Fibroblast of lung (primary cell): Measurements from ENCODE around the gene RAP1GAP. TPM values are rescaled to one million over a fixed set of nuclear protein-coding genes. Genes with fewer than 3 reads are reported as not detected.

ENCODE experiments used
- DNase-seq, 2 donors: peaks; one replicate each; pipeline versions ENCODE4 v3.0.0 to v3.0.0-alpha.2; 2010; ENCODE audit warnings: low read depth in 2 of 2
- H2AFZ ChIP-seq: 2 replicates; pipeline ENCODE4 v1.5.1; 2012; ENCODE audit warnings: low read length, control low read depth, inconsistent platforms
- H3K27ac ChIP-seq: 2 replicates; pipeline ENCODE4 v1.5.1; 2011; ENCODE audit warnings: low read length, control low read depth; ENCODE audit not compliant: insufficient read depth
- H3K27me3 ChIP-seq: 2 replicates; pipeline ENCODE4 v1.5.1; 2011; ENCODE audit warnings: mild to moderate bottlenecking, low read length; ENCODE audit not compliant: control insufficient read depth, insufficient read depth
- H3K36me3 ChIP-seq: 2 replicates; pipeline ENCODE4 v1.5.1; 2011; ENCODE audit warnings: low read length; ENCODE audit not compliant: control insufficient read depth, insufficient read depth
- H3K4me1 ChIP-seq: 2 replicates; pipeline ENCODE4 v1.5.1; 2011; ENCODE audit warnings: low read length; ENCODE audit not compliant: control insufficient read depth, insufficient read depth; ENCODE audit errors: extremely low read depth
- H3K4me2 ChIP-seq: 2 replicates; pipeline ENCODE4 v1.5.1; 2011; ENCODE audit warnings: low read length, control low read depth; ENCODE audit not compliant: insufficient read depth; ENCODE audit errors: extremely low read depth
- H3K4me3 ChIP-seq, 4 experiments: fragments of 200-600 bp in 1 of 4; sonication (generic) in 1 of 4; replicated peaks in 1 of 4; 2 replicates each; pipeline ENCODE4 v1.5.1; 2011 to 2016; ENCODE audit warnings: low read length in 4 of 4, low read depth in 3 of 4, mild to moderate bottlenecking in 3 of 4, control low read depth in 2 of 4, inconsistent platforms in 1 of 4, mixed read lengths in 1 of 4; ENCODE audit not compliant: insufficient read depth in 1 of 4; ENCODE audit errors: control extremely low read depth in 1 of 4
- H3K79me2 ChIP-seq: 2 replicates; pipeline ENCODE4 v1.5.1; 2012; ENCODE audit warnings: mild to moderate bottlenecking, low read length, inconsistent platforms; ENCODE audit not compliant: control insufficient read depth, insufficient read depth
- H3K9ac ChIP-seq: 2 replicates; pipeline ENCODE4 v1.5.1; 2011; ENCODE audit warnings: mild to moderate bottlenecking, low read length, control low read depth; ENCODE audit not compliant: insufficient read depth
- H3K9me3 ChIP-seq: 2 replicates; pipeline ENCODE4 v1.5.1; 2012; ENCODE audit warnings: low read depth, low read length; ENCODE audit not compliant: control insufficient read depth, insufficient read depth
- H4K20me1 ChIP-seq: 2 replicates; pipeline ENCODE4 v1.5.1; 2011; ENCODE audit warnings: low read length; ENCODE audit not compliant: control insufficient read depth, insufficient read depth; ENCODE audit errors: extremely low read depth
- EZH2 ChIP-seq: IDR thresholded peaks from 2 replicates; pipeline ENCODE4 v1.5.1; 2012; ENCODE audit warnings: low read length, control low read depth, mild to moderate bottlenecking; ENCODE audit errors: missing control alignments
- polyA plus RNA-seq, 2 donors: library from polyadenylated mRNA; depleted of rRNA in 1 of 2; stranded (reverse) in 1 of 2; unstranded in 1 of 2; fragments of >200 nt; gene quantifications; 2 replicates each; pipeline ENCODE4 v1.2.1, GENCODE V29; 2011 to 2012; ENCODE audit warnings: missing spikeins in 1 of 2
- total RNA-seq: library from RNA; depleted of rRNA; stranded (reverse); fragments of >200 nt; gene quantifications from 2 replicates; pipeline ENCODE4 v1.2.1, GENCODE V29; 2014
- TF ChIP-seq, protein P1 (sequence below), 2 donors: IDR thresholded peaks in 1 of 2; conservative IDR thresholded peaks in 1 of 2; 1 replicate in 1 of 2; 2 replicates in 1 of 2; pipeline ENCODE4 v1.5.1; 2011 to 2012; ENCODE audit warnings: low read length in 2 of 2, control low read depth in 1 of 2, inconsistent platforms in 1 of 2, low read depth in 1 of 2, mild to moderate bottlenecking in 1 of 2

RAP1GAP gene
- total and polyA plus RNA-seq, 2 donors (not counting 1 experiment from before 2014, with no cell fraction given), result under 0.01 to 0.05 TPM

DNA sequence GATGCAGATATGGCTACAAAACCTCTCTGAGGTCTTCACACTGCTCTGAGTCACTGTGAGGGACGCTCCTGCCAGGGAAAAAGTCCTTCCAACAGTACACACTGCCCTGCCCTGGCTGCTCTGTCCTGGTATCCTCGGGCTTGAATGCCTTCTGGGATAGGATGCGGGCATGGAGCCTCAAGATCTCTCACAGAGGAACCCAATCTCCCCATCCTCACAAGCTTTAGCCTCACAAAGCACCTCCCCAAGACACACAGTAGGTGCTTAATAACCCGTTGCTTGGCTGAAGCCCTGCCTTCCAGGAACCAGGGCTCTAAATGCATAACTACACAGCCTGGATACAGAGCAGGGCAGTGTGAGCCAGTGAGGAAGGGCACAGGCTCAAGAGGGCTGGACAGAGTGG, 9.2 kb downstream of the RAP1GAP start:
- Histone ChIP-seq H3K27me3 (peaks cover 7% of the 10 kb centered on the region), H3K4me3 (no peak overlapping the region), H3K79me2 (no peaks in the 10 kb centered on the region), H3K27ac (no peak overlapping the region), H4K20me1 (no peaks in the 10 kb centered on the region), H3K4me2 (no peak overlapping the region), H3K36me3 (no peaks in the 10 kb centered on the region), H2AFZ (no peak overlapping the region), H3K9me3 (no peaks in the 10 kb centered on the region), H3K9ac (no peak overlapping the region), H3K4me1 (no peaks in the 10 kb centered on the region)
- TF ChIP-seq, protein P1, sequence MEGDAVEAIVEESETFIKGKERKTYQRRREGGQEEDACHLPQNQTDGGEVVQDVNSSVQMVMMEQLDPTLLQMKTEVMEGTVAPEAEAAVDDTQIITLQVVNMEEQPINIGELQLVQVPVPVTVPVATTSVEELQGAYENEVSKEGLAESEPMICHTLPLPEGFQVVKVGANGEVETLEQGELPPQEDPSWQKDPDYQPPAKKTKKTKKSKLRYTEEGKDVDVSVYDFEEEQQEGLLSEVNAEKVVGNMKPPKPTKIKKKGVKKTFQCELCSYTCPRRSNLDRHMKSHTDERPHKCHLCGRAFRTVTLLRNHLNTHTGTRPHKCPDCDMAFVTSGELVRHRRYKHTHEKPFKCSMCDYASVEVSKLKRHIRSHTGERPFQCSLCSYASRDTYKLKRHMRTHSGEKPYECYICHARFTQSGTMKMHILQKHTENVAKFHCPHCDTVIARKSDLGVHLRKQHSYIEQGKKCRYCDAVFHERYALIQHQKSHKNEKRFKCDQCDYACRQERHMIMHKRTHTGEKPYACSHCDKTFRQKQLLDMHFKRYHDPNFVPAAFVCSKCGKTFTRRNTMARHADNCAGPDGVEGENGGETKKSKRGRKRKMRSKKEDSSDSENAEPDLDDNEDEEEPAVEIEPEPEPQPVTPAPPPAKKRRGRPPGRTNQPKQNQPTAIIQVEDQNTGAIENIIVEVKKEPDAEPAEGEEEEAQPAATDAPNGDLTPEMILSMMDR (conservative IDR thresholded peaks at IDR 0.05 in 1 of 2, IDR thresholded peaks at IDR 0.05 in 1 of 2; ENCODE audit: low read depth in 1 of 2, low read length in 2 of 2), result no peak
- TF ChIP-seq EZH2, result no peak
- DNase-seq, result no peak

DNA sequence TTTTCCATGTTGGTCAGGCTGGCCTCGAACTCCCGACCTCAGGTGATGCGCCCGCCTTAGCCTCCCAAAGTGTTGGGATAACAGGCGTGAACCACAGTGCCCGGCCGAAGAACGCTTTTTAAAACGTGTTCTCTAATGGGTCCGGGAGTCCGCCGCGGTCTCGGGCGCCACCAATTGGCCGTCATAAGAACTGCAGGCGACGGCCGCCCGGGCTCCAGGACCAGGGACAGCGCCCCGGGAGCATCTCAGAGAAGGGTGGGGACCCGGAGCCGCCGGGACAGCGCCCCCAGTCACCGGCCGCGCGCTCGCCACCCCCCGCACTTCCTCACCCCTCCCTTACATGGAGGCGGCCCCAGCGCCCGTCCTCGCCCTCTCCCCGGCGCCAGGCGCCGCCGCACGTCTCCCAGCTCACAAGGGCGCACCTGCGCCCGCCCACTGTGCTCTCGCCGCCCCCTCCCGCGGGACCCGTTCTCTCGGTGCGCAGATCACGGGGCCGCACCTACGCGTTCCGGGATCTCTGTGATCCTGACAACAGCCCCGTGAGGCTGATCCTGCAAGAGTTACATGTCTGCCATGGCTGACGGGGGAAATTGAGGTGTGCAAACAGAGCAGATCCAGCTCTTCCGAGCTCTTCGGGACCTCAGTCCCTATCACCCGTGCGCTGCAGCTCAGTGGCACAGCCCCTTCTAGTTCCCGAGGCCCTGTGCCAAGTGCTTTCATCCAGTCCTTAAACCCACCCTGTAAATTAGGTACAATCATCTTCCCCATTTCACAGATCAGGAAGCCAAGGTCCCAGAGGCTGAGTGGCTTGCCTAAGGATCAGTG, 9.8 kb downstream of the RAP1GAP start:
- Histone ChIP-seq H3K79me2 (no peaks in the 10 kb centered on the region), H3K4me2 (no peak overlapping the region), H3K4me1 (no peaks in the 10 kb centered on the region), H3K27ac (no peak overlapping the region), H3K9ac (no peak overlapping the region), H3K9me3 (no peaks in the 10 kb centered on the region), H3K27me3 (peaks cover 5% of the 10 kb centered on the region), H3K36me3 (no peaks in the 10 kb centered on the region), H2AFZ (no peak overlapping the region), H4K20me1 (no peaks in the 10 kb centered on the region), H3K4me3 (no peak overlapping the region)
- DNase-seq, result peak; percentile 41 to 51
- TF ChIP-seq, protein P1 (conservative IDR thresholded peaks at IDR 0.05 in 1 of 2, IDR thresholded peaks at IDR 0.05 in 1 of 2; ENCODE audit: low read depth in 1 of 2, low read length in 2 of 2), result peak; percentile 65 to 80
- TF ChIP-seq EZH2, result no peak

DNA sequence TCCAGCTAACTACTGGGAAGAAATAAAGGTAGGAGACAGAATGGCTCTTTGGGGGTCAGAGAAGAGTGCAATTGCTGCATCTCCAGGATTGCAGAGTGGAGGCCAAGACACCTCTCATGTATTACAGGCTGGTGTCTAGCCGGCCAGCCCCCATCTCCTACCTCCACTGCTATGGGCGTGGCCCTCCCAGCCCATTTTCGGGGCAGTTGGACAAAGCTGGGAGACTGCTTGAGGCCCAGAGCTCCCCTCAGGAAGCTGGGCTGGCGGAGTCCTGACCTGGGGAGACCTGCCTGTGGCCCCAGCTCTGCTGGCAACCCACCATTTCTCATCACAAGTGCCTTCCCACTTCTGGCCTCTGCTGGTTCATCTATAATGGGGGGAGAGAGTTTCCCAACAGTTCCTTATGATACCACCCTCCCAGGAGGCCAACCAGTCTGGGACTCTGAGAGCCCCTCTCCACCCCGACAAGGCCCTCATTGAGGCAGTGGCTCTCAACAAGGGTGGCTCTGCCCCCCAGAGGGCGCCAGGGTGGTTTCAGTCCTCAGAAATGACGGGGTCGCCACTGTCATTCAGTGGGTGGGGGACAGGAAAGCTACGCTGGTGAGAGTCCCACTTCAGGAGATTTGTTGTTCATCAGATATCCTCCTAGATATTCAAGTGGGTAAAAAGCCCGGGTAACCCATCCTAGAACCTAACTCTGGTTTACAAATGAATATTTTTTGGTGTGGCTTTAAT, 11.5 kb downstream of the RAP1GAP start:
- H3K9me3 ChIP-seq, result no peaks in the 10 kb centered on the region
- H3K36me3 ChIP-seq, result no peaks in the 10 kb centered on the region
- no peak for TF ChIP-seq EZH2
- TF ChIP-seq, protein P1 (conservative IDR thresholded peaks at IDR 0.05 in 1 of 2, IDR thresholded peaks at IDR 0.05 in 1 of 2; ENCODE audit: low read depth in 1 of 2, low read length in 2 of 2), result no peak
- no peak overlapping the region for H3K4me2 ChIP-seq
- no peaks in the 10 kb centered on the region for H3K4me1 ChIP-seq
- H4K20me1 ChIP-seq, result no peaks in the 10 kb centered on the region
- no peak overlapping the region for H3K9ac ChIP-seq
- no peak overlapping the region for H3K4me3 ChIP-seq
- no peaks in the 10 kb centered on the region for H3K79me2 ChIP-seq
- no peak overlapping the region for H3K27ac ChIP-seq
- H3K27me3 ChIP-seq, result peaks cover 9% of the 10 kb centered on the region
- no peak overlapping the region for H2AFZ ChIP-seq
- no peak for DNase-seq
